Transverse colon (tissue), 4 donors: ENCODE data around the gene OCA2. TPM values are rescaled to one million over a fixed set of nuclear protein-coding genes. Genes with fewer than 3 reads are reported as not detected.

Experiments
- DNase-seq: peaks from one replicate; pipeline ENCODE4 v3.0.0-alpha.2; 2019
- H3K27ac ChIP-seq, 4 donors: fragments of 200-600 bp; sonication (generic); 2 replicates each; pipeline ENCODE4 v1.5.1; 2016 to 2018; ENCODE audit warnings: inconsistent platforms in 4 of 4
- H3K27me3 ChIP-seq: fragments of 200-600 bp; sonication (generic); 2 replicates; pipeline ENCODE4 v1.5.1; 2017; ENCODE audit warnings: inconsistent platforms
- H3K36me3 ChIP-seq, 4 donors: fragments of 200-600 bp; sonication (generic); 2 replicates each; pipeline ENCODE4 v1.5.1; 2017 to 2019; ENCODE audit warnings: inconsistent platforms in 4 of 4
- H3K4me1 ChIP-seq, 4 donors: fragments of 200-600 bp; sonication (generic); 2 replicates each; pipeline ENCODE4 v1.5.1; 2017 to 2020; ENCODE audit warnings: inconsistent platforms in 4 of 4
- H3K4me3 ChIP-seq, 4 donors: fragments of 200-600 bp; sonication (generic); 1 replicate in 1 of 4; 2 replicates in 3 of 4; pipeline versions ENCODE4 v1.5.1 to v1.6.1; 2017 to 2019; ENCODE audit warnings: inconsistent platforms in 4 of 4
- H3K9me3 ChIP-seq, 2 donors: fragments of 200-600 bp; sonication (generic); 2 replicates each; pipeline ENCODE4 v1.5.1; 2017 to 2019; ENCODE audit warnings: inconsistent platforms in 2 of 2
- CTCF ChIP-seq, 5 experiments: fragments of 200-600 bp in 3 of 5; fragments of 450-650 bp in 2 of 5; sonication (generic) in 3 of 5; IDR thresholded peaks; 1 replicate in 2 of 5; 2 replicates in 3 of 5; pipeline ENCODE4 v1.5.1; 2016 to 2017; ENCODE audit warnings: antibody characterized with exemption in 5 of 5, inconsistent platforms in 3 of 5, mild to moderate bottlenecking in 2 of 5, moderate library complexity in 1 of 5
- EP300 ChIP-seq: sonication (generic); formaldehyde crosslinking; IDR thresholded peaks from one replicate; pipeline ENCODE4 v1.6.1; 2017; ENCODE audit warnings: antibody characterized with exemption, low read depth
- POLR2A ChIP-seq: fragments of 450-650 bp; IDR thresholded peaks from one replicate; pipeline ENCODE4 v1.6.1; 2016; ENCODE audit warnings: antibody characterized with exemption, mild to moderate bottlenecking, moderate library complexity
- POLR2AphosphoS5 ChIP-seq, 3 donors: sonication (generic); formaldehyde crosslinking; IDR thresholded peaks; one replicate each; pipeline ENCODE4 v1.6.1; 2016; ENCODE audit warnings: antibody characterized with exemption in 3 of 3
- WGBS, 2 donors: methylation state at CpG; one replicate each; pipeline ENCODE4 v1.1.5; 2018; ENCODE audit warnings: low coverage in 1 of 2; 5-methylcytosine and 5-hydroxymethylcytosine counted together
- in situ Hi-C, 4 donors: fragments of 200-750 bp; cut with MboI; loops; one replicate each; pipeline versions ENCODE4 v1.15.0 to v1.15.1; 2017; ENCODE audit warnings: low sequenced_read_pairs in 3 of 4, low pct_ligation_motif_present in 1 of 4, low pct_unique_long_range_greater_than_20kb in 1 of 4
- intact Hi-C: fragments of 100-400 bp; cut with DNase I; formaldehyde crosslinking; loops from one replicate; pipeline ENCODE4 v1.15.1; 2023; ENCODE audit warnings: low total_unique reads
- total RNA-seq, 4 donors: library from RNA; depleted of rRNA; stranded (reverse); fragments of >200 nt; gene quantifications; one replicate each; pipeline ENCODE4 v1.1.0, GENCODE V29; 2016

Gene OCA2
- total RNA-seq, 4 donors from 2014 or later, result 1.4 to 1.9 TPM; not detected in 2

GRCh38 chr15:28033443-28033842 is 65.7 kb downstream of the OCA2 start:
- DNase-seq, result no peak
- intact Hi-C loops, result no loop called here
- Histone ChIP-seq H3K4me1 (no peaks in the 10 kb centered on the region), H3K4me3 (no peak overlapping the region), H3K36me3 (no peaks in the 10 kb centered on the region), H3K27me3 (no peaks in the 10 kb centered on the region), H3K27ac (no peak overlapping the region), H3K9me3 (no peaks in the 10 kb centered on the region)
- in situ Hi-C loops, result no loop called here
- WGBS, 2 donors, result 38 to 73% methylated on average over 1 to 3 of the region's 3 CpGs
- TF ChIP-seq POLR2A (no peak), EP300 (no peak)

GRCh38 chr15:28030801-28031200 is 68.3 kb downstream of the OCA2 start:
- no peaks in the 10 kb centered on the region for H3K9me3 ChIP-seq
- no peak for TF ChIP-seq POLR2AphosphoS5 (IDR thresholded peaks at IDR 0.05)
- no peaks in the 10 kb centered on the region for H3K36me3 ChIP-seq
- H3K27me3 ChIP-seq, result no peaks in the 10 kb centered on the region
- H3K27ac ChIP-seq, result no peak overlapping the region
- no peak overlapping the region for H3K4me3 ChIP-seq
- in situ Hi-C loops (no loop called here), intact Hi-C loops (no loop called here)
- 88% methylated on average over 2 of the region's 2 CpGs for WGBS, 2 donors
- no peak for DNase-seq
- no peaks in the 10 kb centered on the region for H3K4me1 ChIP-seq

- Histone ChIP-seq H3K4me3 (no peak overlapping the region), H3K36me3 (no peaks in the 10 kb centered on the region), H3K4me1 (no peaks in the 10 kb centered on the region), H3K27ac (no peak overlapping the region), H3K9me3 (no peaks in the 10 kb centered on the region), H3K27me3 (no peaks in the 10 kb centered on the region)
- in situ Hi-C loops, result loop anchor here in 1 of 4 donors (10.0 kb wide), 1 partner anchor 97 kb away; no protein-coding TSS in a partner anchor
- intact Hi-C loops, result no loop called here
- TF ChIP-seq POLR2A, result no peak
- no peak for TF ChIP-seq POLR2AphosphoS5 (IDR thresholded peaks at IDR 0.05)
- TF ChIP-seq EP300, result no peak
- TF ChIP-seq CTCF (IDR thresholded peaks at IDR 0.05), result no peak
- 97% methylated on average over 12 of the region's 12 CpGs; no CpG with 5 or more reads in 1 of the 2 donors for WGBS, 2 donors
- DNase-seq, result no peak
These were observed 71.4 kb downstream of the OCA2 start for GRCh38 chr15:28027714-28028076.

GRCh38 chr15:28026764-28027713 is 72.1 kb downstream of the OCA2 start:
- 91 to 92% methylated on average over 20 to 45 of the region's 45 CpGs for WGBS, 2 donors
- Histone ChIP-seq H3K4me1 (no peaks in the 10 kb centered on the region), H3K36me3 (no peaks in the 10 kb centered on the region), H3K27ac (no peak overlapping the region), H3K27me3 (no peaks in the 10 kb centered on the region), H3K9me3 (no peaks in the 10 kb centered on the region), H3K4me3 (no peak overlapping the region)
- TF ChIP-seq EP300, result no peak
- TF ChIP-seq CTCF (IDR thresholded peaks at IDR 0.05), result no peak
- no peak for TF ChIP-seq POLR2A
- no peak for TF ChIP-seq POLR2AphosphoS5 (IDR thresholded peaks at IDR 0.05)
- in situ Hi-C loops, result loop anchor here in 1 of 4 donors (10.0 kb wide), 1 partner anchor 98 kb away; no protein-coding TSS in a partner anchor
- intact Hi-C loops, result no loop called here
- no peak for DNase-seq

- WGBS, 2 donors, result 89% methylated on average over 9 of the region's 9 CpGs; no CpG with 5 or more reads in 1 of the 2 donors
- no peak for TF ChIP-seq EP300
- no peak for TF ChIP-seq POLR2AphosphoS5 (IDR thresholded peaks at IDR 0.05)
- TF ChIP-seq POLR2A, result no peak
- TF ChIP-seq CTCF (IDR thresholded peaks at IDR 0.05), result no peak
- Histone ChIP-seq H3K27ac (no peak overlapping the region), H3K4me3 (no peak overlapping the region), H3K4me1 (no peaks in the 10 kb centered on the region), H3K27me3 (no peaks in the 10 kb centered on the region), H3K9me3 (no peaks in the 10 kb centered on the region), H3K36me3 (no peaks in the 10 kb centered on the region)
- in situ Hi-C loops (loop anchor here in 1 of 4 donors (10.0 kb wide), 1 partner anchor 99 kb away; no protein-coding TSS in a partner anchor), intact Hi-C loops (no loop called here)
- no peak for DNase-seq
These were observed 72.9 kb downstream of the OCA2 start for GRCh38 chr15:28026221-28026620.
